Sigmoid colon (tissue), 7 donors: ENCODE measurements around the gene SPI1. TPM values are rescaled to one million over a fixed set of nuclear protein-coding genes. Genes with fewer than 3 reads are reported as not detected.

Experiments
- DNase-seq: peaks from one replicate; pipeline ENCODE4 v3.0.0-alpha.2; 2019
- H3K27ac ChIP-seq, 4 donors: fragments of 200-600 bp; sonication (generic); one replicate each; pipeline ENCODE4 v1.5.1; 2016 to 2019; ENCODE audit warnings: mild to moderate bottlenecking in 1 of 4
- H3K27me3 ChIP-seq, 3 donors: fragments of 200-600 bp; sonication (generic); one replicate each; pipeline ENCODE4 v1.5.1; 2019; ENCODE audit warnings: mild to moderate bottlenecking in 1 of 3
- H3K36me3 ChIP-seq, 4 donors: fragments of 200-600 bp; sonication (generic); one replicate each; pipeline ENCODE4 v1.5.1; 2016 to 2019
- H3K4me1 ChIP-seq, 4 donors: fragments of 200-600 bp; sonication (generic); one replicate each; pipeline ENCODE4 v1.5.1; 2017 to 2019
- H3K4me3 ChIP-seq, 4 donors: fragments of 200-600 bp; sonication (generic); one replicate each; pipeline ENCODE4 v1.5.1; 2017 to 2019; ENCODE audit warnings: mild to moderate bottlenecking in 2 of 4, moderate library complexity in 1 of 4
- H3K9me3 ChIP-seq, 4 donors: fragments of 200-600 bp in 3 of 4; sonication (generic) in 3 of 4; one replicate each; pipeline versions ENCODE4 v1.5.1 to v1.6.1; 2013 to 2019
- EP300 ChIP-seq, 4 donors: sonication (generic); formaldehyde crosslinking; IDR thresholded peaks; one replicate each; pipeline ENCODE4 v1.6.1; 2017; ENCODE audit warnings: antibody characterized with exemption in 4 of 4
- POLR2A ChIP-seq, 2 donors: fragments of 450-650 bp; IDR thresholded peaks; one replicate each; pipeline ENCODE4 v1.6.1; 2016; ENCODE audit warnings: antibody characterized with exemption in 2 of 2, mild to moderate bottlenecking in 2 of 2, moderate library complexity in 2 of 2
- POLR2AphosphoS5 ChIP-seq, 4 donors: sonication (generic); formaldehyde crosslinking; IDR thresholded peaks; one replicate each; pipeline ENCODE4 v1.6.1; 2017; ENCODE audit warnings: antibody characterized with exemption in 4 of 4
- WGBS, 2 donors: extraction: QIAGEN DNeasy Blood & Tissue Kit; methylation state at CpG; one replicate each; pipeline ENCODE4 v1.1.7; 2013; 5-methylcytosine and 5-hydroxymethylcytosine counted together
- intact Hi-C: fragments of 100-400 bp; cut with DNase I; formaldehyde crosslinking; loops from one replicate; pipeline ENCODE4 v1.15.1; 2023
- polyA plus RNA-seq, 3 donors: library from polyadenylated mRNA; stranded (reverse); fragments of 200-250 nt; gene quantifications; one replicate each; pipeline ENCODE4 v1.2.3, GENCODE V29; 2013
- total RNA-seq, 4 donors: library from RNA; depleted of rRNA; stranded (reverse); fragments of >200 nt; gene quantifications; one replicate each; pipeline ENCODE4 v1.1.0, GENCODE V29; 2016
- TF ChIP-seq, protein P1 (sequence below), 4 experiments: fragments of 450-650 bp in 3 of 4; fragments of 200-600 bp in 1 of 4; IDR thresholded peaks; one replicate each; pipeline ENCODE4 v1.5.1; 2016 to 2019; ENCODE audit warnings: antibody characterized with exemption in 4 of 4, mild to moderate bottlenecking in 3 of 4, moderate library complexity in 2 of 4
- donor health status: healthy with polysubstance abuse.
- donor health status: Bipolar disorder and iron deficiency.
- donor health status: healthy.

SPI1 gene
- total and polyA plus RNA-seq, 7 donors = 10.5 to 29.8 (median 19.7) TPM

DNA sequence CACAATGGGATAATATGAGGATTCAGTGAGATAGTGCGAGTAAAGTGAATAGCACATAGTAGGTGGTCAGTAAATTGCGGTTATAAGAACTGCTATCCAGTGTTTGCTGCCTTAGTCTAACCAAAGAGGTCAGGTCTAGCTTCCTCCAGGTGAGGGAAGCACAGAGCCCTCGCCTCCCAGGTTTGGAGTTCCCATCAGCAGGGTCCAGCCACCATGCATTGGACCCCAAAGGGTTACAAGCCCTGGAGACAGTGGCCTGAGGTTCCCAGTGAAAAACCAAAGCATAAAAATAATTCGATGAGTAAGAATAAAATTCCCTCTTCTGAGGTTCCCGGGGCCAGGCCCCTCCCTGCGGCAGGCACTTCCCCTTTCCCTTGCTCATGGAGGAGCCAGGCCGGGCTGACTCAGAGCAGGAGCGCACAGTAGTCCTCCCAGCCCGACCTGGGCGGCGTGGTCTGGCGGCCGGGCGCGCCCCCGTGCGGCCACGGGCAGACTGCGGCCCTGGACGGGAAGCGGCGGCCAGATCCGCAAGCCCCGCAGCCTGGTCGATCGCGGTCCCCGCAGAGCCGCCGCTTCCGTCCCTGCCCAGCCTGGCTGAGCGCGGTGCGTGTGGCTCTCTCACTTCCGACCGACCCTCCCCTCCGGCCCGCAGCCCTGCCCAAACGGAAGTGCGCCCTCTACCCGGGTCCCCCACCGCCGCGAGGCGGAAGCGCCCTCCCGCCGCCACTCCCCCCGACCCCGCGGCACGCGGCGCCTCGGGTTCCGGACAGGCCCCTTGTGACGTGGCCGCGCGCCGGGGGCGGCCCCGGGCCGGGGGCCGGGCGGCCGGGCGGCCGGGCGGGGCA, 29.6 kb upstream of the SPI1 start, which contains the start of gene SLC39A13:
SLC39A13 (plus strand) TSS at position 845 of the 845 bp plus-strand sequence. CDS start 1,505 bp downstream, outside the sequence.
- peak; percentile 98 for DNase-seq
- Histone ChIP-seq H3K27ac (peak within 1 kb of the TSS; percentile 84 to 96 (median 95)), H3K4me1 (peaks cover 0 to 44% (median 29%) of the 10 kb centered on the region in 4 donors), H3K27me3 (no peaks in the 10 kb centered on the region), H3K4me3 (peak within 1 kb of the TSS; percentile 61 to 85 (median 77)), H3K36me3 (peaks cover 0 to 28% (median 8%) of the 10 kb centered on the region in 4 donors), H3K9me3 (no peaks in the 10 kb centered on the region)
- 1% methylated on average over 70 of the region's 70 CpGs for WGBS, 2 donors
- intact Hi-C loops = loop anchor here (1.0 to 5.0 kb wide), 7 partner anchors 18 to 439 kb away; partner anchors contain the start of genes FNBP4, KBTBD4, MADD and NDUFS3
- TF ChIP-seq, protein P1, sequence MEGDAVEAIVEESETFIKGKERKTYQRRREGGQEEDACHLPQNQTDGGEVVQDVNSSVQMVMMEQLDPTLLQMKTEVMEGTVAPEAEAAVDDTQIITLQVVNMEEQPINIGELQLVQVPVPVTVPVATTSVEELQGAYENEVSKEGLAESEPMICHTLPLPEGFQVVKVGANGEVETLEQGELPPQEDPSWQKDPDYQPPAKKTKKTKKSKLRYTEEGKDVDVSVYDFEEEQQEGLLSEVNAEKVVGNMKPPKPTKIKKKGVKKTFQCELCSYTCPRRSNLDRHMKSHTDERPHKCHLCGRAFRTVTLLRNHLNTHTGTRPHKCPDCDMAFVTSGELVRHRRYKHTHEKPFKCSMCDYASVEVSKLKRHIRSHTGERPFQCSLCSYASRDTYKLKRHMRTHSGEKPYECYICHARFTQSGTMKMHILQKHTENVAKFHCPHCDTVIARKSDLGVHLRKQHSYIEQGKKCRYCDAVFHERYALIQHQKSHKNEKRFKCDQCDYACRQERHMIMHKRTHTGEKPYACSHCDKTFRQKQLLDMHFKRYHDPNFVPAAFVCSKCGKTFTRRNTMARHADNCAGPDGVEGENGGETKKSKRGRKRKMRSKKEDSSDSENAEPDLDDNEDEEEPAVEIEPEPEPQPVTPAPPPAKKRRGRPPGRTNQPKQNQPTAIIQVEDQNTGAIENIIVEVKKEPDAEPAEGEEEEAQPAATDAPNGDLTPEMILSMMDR (IDR thresholded peaks at IDR 0.05) = peak; percentile 30 to 75 (median 63)
- TF ChIP-seq POLR2A (IDR thresholded peaks at IDR 0.05) (peak; percentile 57 to 58), EP300 (IDR thresholded peaks at IDR 0.05) (peak in 1 of 4 donors; percentile 20), POLR2AphosphoS5 (IDR thresholded peaks at IDR 0.05) (peak; percentile 84 to 98 (median 94))

DNA sequence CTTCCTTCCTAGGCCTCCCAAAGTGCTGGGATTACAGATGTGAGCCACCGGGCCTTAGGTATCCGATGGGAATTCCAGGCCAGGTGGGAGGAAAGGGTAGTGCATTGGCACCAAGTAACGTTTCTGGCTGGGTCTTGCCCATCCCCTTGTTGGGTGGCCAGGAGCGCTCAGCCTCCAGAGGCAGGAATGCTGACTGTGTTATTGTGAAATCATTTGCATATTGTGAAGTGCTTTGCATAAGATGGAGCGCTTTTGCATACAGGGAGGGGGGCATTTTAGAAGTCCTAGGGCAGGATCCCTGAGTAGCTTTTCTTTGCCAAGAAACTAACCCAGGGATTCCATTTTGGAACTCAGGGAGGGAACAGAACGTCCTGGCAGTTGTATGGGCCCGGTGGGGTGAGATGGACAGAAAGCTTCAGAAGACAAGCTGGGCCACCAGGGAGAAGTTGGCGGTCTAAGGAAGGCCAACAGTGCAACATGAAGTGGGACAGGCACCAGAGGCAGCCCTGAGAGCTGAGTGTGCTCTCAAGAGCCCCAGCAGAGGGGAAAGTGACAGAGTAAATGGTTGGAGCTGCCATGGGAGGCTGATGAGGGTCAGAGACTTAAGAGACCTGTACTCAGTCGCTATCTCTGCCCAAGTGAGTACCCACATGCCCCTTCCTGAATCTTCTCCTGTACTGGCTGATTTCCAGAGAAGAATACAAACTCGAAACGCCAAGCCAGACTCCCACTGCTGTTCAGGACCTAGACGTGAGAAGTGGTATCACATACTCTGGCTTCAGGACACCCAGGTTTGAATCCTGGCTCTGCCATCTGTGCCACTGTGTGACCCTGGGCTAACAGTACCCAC, 28.8 kb upstream of the SPI1 start:
- H3K27me3 ChIP-seq = no peaks in the 10 kb centered on the region
- no peaks in the 10 kb centered on the region for H3K9me3 ChIP-seq
- intact Hi-C loops = loop anchor here (2.0 to 5.0 kb wide), 6 partner anchors 32 to 440 kb away; partner anchors contain the start of genes FNBP4, KBTBD4, MADD and NDUFS3
- WGBS, 2 donors = 61 to 66% methylated on average over 12 of the region's 12 CpGs
- peak overlapping the region; percentile 40 to 83 (median 66) for H3K4me3 ChIP-seq
- peak; percentile 70 for DNase-seq
- peaks cover 0 to 21% (median 8%) of the 10 kb centered on the region in 4 donors for H3K36me3 ChIP-seq
- H3K4me1 ChIP-seq = peaks cover 0 to 43% (median 29%) of the 10 kb centered on the region in 4 donors
- H3K27ac ChIP-seq = peak overlapping the region; percentile 84 to 96 (median 95)
- TF ChIP-seq, protein P1 (IDR thresholded peaks at IDR 0.05) = no peak
- no peak for TF ChIP-seq POLR2A (IDR thresholded peaks at IDR 0.05)
- no peak for TF ChIP-seq EP300 (IDR thresholded peaks at IDR 0.05)
- TF ChIP-seq POLR2AphosphoS5 (IDR thresholded peaks at IDR 0.05) = no peak

DNA sequence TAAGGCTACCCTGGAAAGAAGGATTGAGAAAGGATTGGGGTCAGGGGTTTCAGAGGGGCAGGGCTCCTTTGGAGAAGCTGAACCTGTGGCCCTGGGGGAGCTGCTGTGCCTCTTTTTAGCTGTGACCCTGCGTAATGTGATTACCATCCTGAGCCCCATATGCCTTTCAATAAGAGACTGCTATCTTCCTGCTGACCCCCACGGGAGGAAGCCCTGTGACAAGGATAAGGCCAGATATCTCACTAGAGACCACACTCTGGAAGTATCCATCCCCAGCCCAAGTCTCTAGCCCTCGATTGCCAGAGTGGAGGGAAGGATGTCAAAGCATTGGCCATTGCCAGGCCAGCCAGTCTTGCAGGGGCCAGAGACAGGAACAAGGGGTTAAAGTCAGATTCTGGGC, 25.2 kb upstream of the SPI1 start:
- no peaks in the 10 kb centered on the region for H3K36me3 ChIP-seq
- intact Hi-C loops = no loop called here
- TF ChIP-seq, protein P1 (IDR thresholded peaks at IDR 0.05) = no peak
- TF ChIP-seq POLR2A (IDR thresholded peaks at IDR 0.05) (no peak), EP300 (IDR thresholded peaks at IDR 0.05) (no peak), POLR2AphosphoS5 (IDR thresholded peaks at IDR 0.05) (no peak)
- no peak overlapping the region for H3K4me3 ChIP-seq
- no peak for DNase-seq
- H3K4me1 ChIP-seq = peaks cover 0 to 31% (median 24%) of the 10 kb centered on the region in 4 donors
- H3K27ac ChIP-seq = no peak overlapping the region
- no peaks in the 10 kb centered on the region for H3K9me3 ChIP-seq
- no peaks in the 10 kb centered on the region for H3K27me3 ChIP-seq
- 77 to 88% methylated on average over 3 of the region's 3 CpGs for WGBS, 2 donors

DNA sequence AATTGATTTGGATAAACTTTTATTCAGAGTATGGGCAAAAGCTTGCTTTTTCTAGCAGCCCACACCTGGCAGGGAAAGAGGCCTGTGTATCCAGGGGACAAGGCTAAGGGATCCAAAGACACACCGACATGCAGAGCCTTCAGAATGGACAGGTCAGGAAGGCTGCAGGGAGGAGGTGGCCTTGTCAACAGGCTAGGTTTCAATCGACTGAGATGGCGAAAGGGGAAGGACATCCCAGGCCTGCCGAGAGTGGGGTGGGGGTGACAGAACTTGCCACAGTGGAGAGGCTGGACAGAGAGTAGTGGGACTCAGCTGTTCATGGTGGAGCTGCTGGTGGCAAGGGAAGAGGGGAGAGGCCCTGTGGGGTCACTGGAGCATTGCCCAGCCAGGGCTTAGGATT, 24.8 kb upstream of the SPI1 start:
- Histone ChIP-seq H3K4me1 (peaks cover 0 to 31% (median 24%) of the 10 kb centered on the region in 4 donors), H3K9me3 (no peaks in the 10 kb centered on the region), H3K27me3 (no peaks in the 10 kb centered on the region), H3K4me3 (no peak overlapping the region), H3K36me3 (no peaks in the 10 kb centered on the region), H3K27ac (no peak overlapping the region)
- TF ChIP-seq POLR2A (IDR thresholded peaks at IDR 0.05) (no peak), EP300 (IDR thresholded peaks at IDR 0.05) (no peak), POLR2AphosphoS5 (IDR thresholded peaks at IDR 0.05) (no peak)
- TF ChIP-seq, protein P1 (IDR thresholded peaks at IDR 0.05) = no peak
- DNase-seq = no peak
- 87 to 90% methylated on average over 4 of the region's 4 CpGs for WGBS, 2 donors
- intact Hi-C loops = no loop called here
